SK-N-SH (cell line): ENCODE measurements around the gene SPATA21. TPM values are rescaled to one million over a fixed set of nuclear protein-coding genes. Genes with fewer than 3 reads are reported as not detected.

ENCODE experiments used
- CTCF ChIA-PET: fragments of 300-600, 350-600 bp; formaldehyde crosslinking; extraction: SDS; loops from one replicate; lab custom pipeline; 2021; lab: Yijun Ruan, JAX
- POLR2A ChIA-PET: fragments of 350-600 bp; sonication (Branson Sonifier 250); formaldehyde crosslinking; extraction: SDS; loops from one replicate; lab custom pipeline; 2020; ENCODE audit warnings: antibody characterized with exemption, inconsistent platforms; lab: Yijun Ruan, JAX
- DNase-seq: peaks from one replicate; pipeline ENCODE4 v3.0.0; 2012
- H2AFZ ChIP-seq: fragments of 200-600 bp; sonication (generic); 2 replicates; pipeline ENCODE4 v1.8.1; 2016; ENCODE audit warnings: antibody characterized with exemption, mild to moderate bottlenecking, low read depth
- H3F3A ChIP-seq: fragments of 200-600 bp; sonication (generic); replicated peaks from 2 replicates; pipeline ENCODE3; 2016; ENCODE audit warnings: antibody characterized with exemption, mild to moderate bottlenecking; ENCODE audit not compliant: insufficient read depth
- H3K27ac ChIP-seq, 2 experiments: fragments of 200-500 bp in 1 of 2; fragments of 200-600 bp in 1 of 2; sonication (Bioruptor generic) in 1 of 2; sonication (generic), shearing (Covaris generic) in 1 of 2; 2 replicates each; pipeline versions ENCODE4 v1.5.1 to v1.6.1; 2014 to 2016; ENCODE audit warnings: low read depth in 2 of 2, inconsistent platforms in 1 of 2, low read length in 1 of 2, mild to moderate bottlenecking in 1 of 2, mixed read lengths in 1 of 2
- H3K27me3 ChIP-seq: fragments of 200-600 bp; sonication (generic), shearing (Covaris generic); 2 replicates; pipeline ENCODE4 v1.6.1; 2016; ENCODE audit warnings: mixed run types; ENCODE audit not compliant: insufficient read depth
- H3K36me3 ChIP-seq, 2 experiments: fragments of 200-500 bp in 1 of 2; fragments of 200-600 bp in 1 of 2; sonication (Bioruptor generic) in 1 of 2; sonication (generic) in 1 of 2; replicated peaks in 1 of 2; 2 replicates each; pipeline versions ENCODE3 to v1.5.1; 2014 to 2016; ENCODE audit warnings: low read length in 1 of 2, mild to moderate bottlenecking in 1 of 2; ENCODE audit not compliant: insufficient read depth in 2 of 2, control insufficient read depth in 1 of 2
- H3K4me1 ChIP-seq, 2 experiments: fragments of 200-500 bp in 1 of 2; fragments of 200-600 bp in 1 of 2; sonication (Bioruptor generic) in 1 of 2; sonication (generic), shearing (Covaris generic) in 1 of 2; 2 replicates each; pipeline versions ENCODE4 v1.5.1 to v1.6.1; 2014 to 2016; ENCODE audit warnings: low read depth in 1 of 2, low read length in 1 of 2, mixed run types in 1 of 2; ENCODE audit not compliant: insufficient read depth in 2 of 2, control insufficient read depth in 1 of 2
- H3K4me2 ChIP-seq: fragments of 200-600 bp; sonication (generic), shearing (Covaris generic); 2 replicates; pipeline ENCODE4 v1.6.1; 2017; ENCODE audit warnings: mixed run types
- H3K4me3 ChIP-seq, 2 experiments: fragments of 200-500 bp in 1 of 2; fragments of 200-600 bp in 1 of 2; sonication (Bioruptor generic) in 1 of 2; sonication (generic), shearing (Covaris generic) in 1 of 2; 2 replicates each; pipeline versions ENCODE4 v1.5.1 to v1.8.1; 2014 to 2016; ENCODE audit warnings: low read depth in 2 of 2, inconsistent platforms in 1 of 2, low read length in 1 of 2, mild to moderate bottlenecking in 1 of 2, mixed read lengths in 1 of 2, moderate library complexity in 1 of 2
- H3K79me2 ChIP-seq: fragments of 200-600 bp; sonication (generic); 2 replicates; pipeline ENCODE4 v1.8.1; 2017; ENCODE audit warnings: mild to moderate bottlenecking; ENCODE audit not compliant: insufficient read depth
- H3K9ac ChIP-seq: fragments of 200-600 bp; sonication (generic); 2 replicates; pipeline ENCODE4 v1.6.1; 2017; ENCODE audit warnings: mixed run types
- H3K9me2 ChIP-seq: fragments of 200-600 bp; sonication (generic); 2 replicates; pipeline ENCODE4 v1.6.1; 2017; ENCODE audit warnings: mixed run types
- H3K9me3 ChIP-seq: fragments of 200-600 bp; sonication (generic); 2 replicates; pipeline ENCODE4 v1.6.1; 2017; ENCODE audit warnings: mixed run types, mild to moderate bottlenecking, moderate library complexity
- H4K20me1 ChIP-seq: fragments of 200-600 bp; sonication (generic); 2 replicates; pipeline ENCODE4 v1.6.1; 2017; ENCODE audit warnings: mild to moderate bottlenecking, mixed run types; ENCODE audit not compliant: insufficient read depth
- ELF1 ChIP-seq: IDR thresholded peaks from 2 replicates; pipeline ENCODE4 v1.4.0; 2012
- EP300 ChIP-seq, 2 experiments: IDR thresholded peaks; 2 replicates each; pipeline versions ENCODE4 v1.4.0 to v1.6.1; 2012; ENCODE audit warnings: borderline replicate concordance in 1 of 2, low read depth in 1 of 2, low read length in 1 of 2
- FOSL2 ChIP-seq: IDR thresholded peaks from 2 replicates; pipeline ENCODE4 v1.4.0; 2012; ENCODE audit warnings: low read depth, mild to moderate bottlenecking, moderate library complexity, borderline replicate concordance
- FOXJ3 ChIP-seq: sonication (generic); formaldehyde crosslinking; IDR thresholded peaks from 2 replicates; pipeline ENCODE4 v1.5.1; 2020; ENCODE audit warnings: mild to moderate bottlenecking, missing genetic modification reagents
- FOXM1 ChIP-seq: IDR thresholded peaks from 2 replicates; pipeline ENCODE4 v1.4.0; 2012; ENCODE audit warnings: low read depth, mild to moderate bottlenecking
- GABPA ChIP-seq: IDR thresholded peaks from 2 replicates; pipeline ENCODE4 v1.4.0; 2012; ENCODE audit warnings: low read depth, mild to moderate bottlenecking
- GATA2 ChIP-seq: sonication (generic); formaldehyde crosslinking; IDR thresholded peaks from 2 replicates; pipeline ENCODE4 v1.5.0; 2020; ENCODE audit warnings: mild to moderate bottlenecking, missing genetic modification reagents
- IRF3 ChIP-seq: fragments of 150-350 bp; IDR thresholded peaks from 2 replicates; pipeline ENCODE4 v1.6.1; 2016; ENCODE audit warnings: mild to moderate bottlenecking, low read depth, low read length
- MXI1 ChIP-seq: IDR thresholded peaks from 2 replicates; pipeline ENCODE4 v1.6.1; 2012; ENCODE audit warnings: mild to moderate bottlenecking, low read depth, low read length, improper control_type of control experiment
- NFIC ChIP-seq: IDR thresholded peaks from 2 replicates; pipeline ENCODE4 v1.4.0; 2012; ENCODE audit warnings: borderline replicate concordance
- POLR2AphosphoS5 ChIP-seq: IDR thresholded peaks from 2 replicates; pipeline ENCODE4 v1.6.1; 2012; ENCODE audit warnings: low read depth, low read length
- RFX5 ChIP-seq: IDR thresholded peaks from 2 replicates; pipeline ENCODE4 v1.6.1; 2012; ENCODE audit warnings: mild to moderate bottlenecking, improper control_type of control experiment, low read length
- TCF12 ChIP-seq: IDR thresholded peaks from 2 replicates; pipeline ENCODE4 v1.4.0; 2012
- USF2 ChIP-seq: fragments of 150-350 bp; IDR thresholded peaks from 2 replicates; pipeline ENCODE4 v1.6.1; 2017; ENCODE audit warnings: antibody characterized with exemption, low read length, low read depth, borderline replicate concordance
- WGBS: methylation state at CpG from one replicate; pipeline ENCODE4 v1.1.6; 2017; ENCODE audit warnings: low lambda C conversion rate; 5-methylcytosine and 5-hydroxymethylcytosine counted together
- polyA plus RNA-seq, 3 experiments: library from polyadenylated mRNA; depleted of rRNA; stranded (reverse); fragments of >200 nt; gene quantifications; 2 replicates each; pipeline ENCODE4 v1.2.3, GENCODE V29; 2012
- TF ChIP-seq, protein P1 (sequence below): IDR thresholded peaks from 2 replicates; pipeline ENCODE4; 2012
- TF ChIP-seq, protein P2 (sequence below): IDR thresholded peaks from 2 replicates; pipeline ENCODE4 v1.4.0; 2012; ENCODE audit warnings: low read depth, borderline replicate concordance
- TF ChIP-seq, protein P3 (sequence below): IDR thresholded peaks from 2 replicates; pipeline ENCODE4 v1.4.0; 2012; ENCODE audit warnings: low read depth, borderline replicate concordance

SPATA21 gene
- polyA plus RNA-seq, 1 of the 3 experiments (the other 2 are of a cell fraction) = 0.10 TPM

- POLR2A ChIA-PET = no interaction called here
- peaks cover 47% of the 10 kb centered on the region for H3F3A ChIP-seq
- H3K27me3 ChIP-seq = no peaks in the 10 kb centered on the region
- CTCF ChIA-PET = interaction anchor here (3.4 kb wide), 1 partner anchor 10 kb away, joined by 17 read pairs; no protein-coding TSS in a partner anchor
- H3K4me2 ChIP-seq = no peak overlapping the region
- H3K4me1 ChIP-seq = peaks cover 18 to 54% of the 10 kb centered on the region in 2 experiments
- H3K36me3 ChIP-seq = peaks cover 2 to 5% of the 10 kb centered on the region in 2 experiments
- H3K9me2 ChIP-seq = no peaks in the 10 kb centered on the region
- peaks cover 77% of the 10 kb centered on the region for H4K20me1 ChIP-seq
- peak overlapping the region; percentile 8; the same call in 1 of the 2 replicates for H3K9ac ChIP-seq
- H2AFZ ChIP-seq = no peak overlapping the region
- peaks cover 100% of the 10 kb centered on the region for H3K79me2 ChIP-seq
- H3K9me3 ChIP-seq = no peaks in the 10 kb centered on the region
- no peak for DNase-seq
- no peak overlapping the region for H3K4me3 ChIP-seq
- TF ChIP-seq POLR2AphosphoS5 (no peak), MXI1 (no peak), GATA2 (CRISPR knock-in tag) (no peak), TCF12 (no peak), RFX5 (no peak), IRF3 (no peak), USF2 (no peak), FOXJ3 (CRISPR knock-in tag) (no peak), FOXM1 (no peak), NFIC (no peak), EP300 (IDR thresholded peaks at IDR 0.05; ENCODE audit: borderline replicate concordance in 1 of 2, low read depth in 1 of 2, low read length in 1 of 2) (no peak), FOSL2 (no peak), GABPA (no peak), ELF1 (no peak)
- TF ChIP-seq, protein P1, sequence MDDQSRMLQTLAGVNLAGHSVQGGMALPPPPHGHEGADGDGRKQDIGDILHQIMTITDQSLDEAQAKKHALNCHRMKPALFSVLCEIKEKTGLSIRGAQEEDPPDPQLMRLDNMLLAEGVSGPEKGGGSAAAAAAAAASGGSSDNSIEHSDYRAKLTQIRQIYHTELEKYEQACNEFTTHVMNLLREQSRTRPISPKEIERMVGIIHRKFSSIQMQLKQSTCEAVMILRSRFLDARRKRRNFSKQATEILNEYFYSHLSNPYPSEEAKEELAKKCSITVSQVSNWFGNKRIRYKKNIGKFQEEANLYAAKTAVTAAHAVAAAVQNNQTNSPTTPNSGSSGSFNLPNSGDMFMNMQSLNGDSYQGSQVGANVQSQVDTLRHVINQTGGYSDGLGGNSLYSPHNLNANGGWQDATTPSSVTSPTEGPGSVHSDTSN = no peak
- TF ChIP-seq, protein P2, sequence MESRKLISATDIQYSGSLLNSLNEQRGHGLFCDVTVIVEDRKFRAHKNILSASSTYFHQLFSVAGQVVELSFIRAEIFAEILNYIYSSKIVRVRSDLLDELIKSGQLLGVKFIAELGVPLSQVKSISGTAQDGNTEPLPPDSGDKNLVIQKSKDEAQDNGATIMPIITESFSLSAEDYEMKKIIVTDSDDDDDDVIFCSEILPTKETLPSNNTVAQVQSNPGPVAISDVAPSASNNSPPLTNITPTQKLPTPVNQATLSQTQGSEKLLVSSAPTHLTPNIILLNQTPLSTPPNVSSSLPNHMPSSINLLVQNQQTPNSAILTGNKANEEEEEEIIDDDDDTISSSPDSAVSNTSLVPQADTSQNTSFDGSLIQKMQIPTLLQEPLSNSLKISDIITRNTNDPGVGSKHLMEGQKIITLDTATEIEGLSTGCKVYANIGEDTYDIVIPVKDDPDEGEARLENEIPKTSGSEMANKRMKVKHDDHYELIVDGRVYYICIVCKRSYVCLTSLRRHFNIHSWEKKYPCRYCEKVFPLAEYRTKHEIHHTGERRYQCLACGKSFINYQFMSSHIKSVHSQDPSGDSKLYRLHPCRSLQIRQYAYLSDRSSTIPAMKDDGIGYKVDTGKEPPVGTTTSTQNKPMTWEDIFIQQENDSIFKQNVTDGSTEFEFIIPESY = no peak
- TF ChIP-seq, protein P3, sequence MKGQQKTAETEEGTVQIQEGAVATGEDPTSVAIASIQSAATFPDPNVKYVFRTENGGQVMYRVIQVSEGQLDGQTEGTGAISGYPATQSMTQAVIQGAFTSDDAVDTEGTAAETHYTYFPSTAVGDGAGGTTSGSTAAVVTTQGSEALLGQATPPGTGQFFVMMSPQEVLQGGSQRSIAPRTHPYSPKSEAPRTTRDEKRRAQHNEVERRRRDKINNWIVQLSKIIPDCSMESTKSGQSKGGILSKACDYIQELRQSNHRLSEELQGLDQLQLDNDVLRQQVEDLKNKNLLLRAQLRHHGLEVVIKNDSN = no peak
- 90% methylated on average over 3 of the region's 3 CpGs for WGBS
- H3K27ac ChIP-seq = peak overlapping the region in 1 of 2 experiments; percentile 79; a peak in 2 of 4 replicates
These were observed 64.5 kb downstream of the SPATA21 start for GRCh38 chr1:16372535-16373285.
